Measurements from ENCODE around the gene CEP57. TPM values are rescaled to one million over a fixed set of nuclear protein-coding genes. Genes with fewer than 3 reads are reported as not detected.

CEP57 gene
- total RNA-seq, 2 donors from 2014 or later: 30.4 to 72.8 TPM

DNA sequence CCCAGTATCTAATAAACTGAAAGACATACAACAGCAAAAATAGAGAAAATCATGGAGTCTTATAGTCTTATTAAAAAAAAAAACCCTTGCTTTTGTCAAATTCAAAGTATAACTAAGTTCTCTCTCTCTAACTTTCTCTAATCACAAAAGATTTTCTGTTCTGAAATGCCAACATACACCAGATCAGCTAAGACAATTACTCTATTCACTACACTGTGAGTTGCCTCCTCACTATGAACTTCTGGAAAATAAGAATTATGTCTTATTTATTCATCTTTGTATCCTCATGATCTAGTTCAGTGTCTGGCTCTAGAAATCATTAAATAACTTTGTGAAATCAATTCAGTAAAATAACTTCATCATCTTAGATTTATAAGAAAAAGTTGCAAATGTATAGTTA lies 13.4 kb upstream of the CEP57 start:
- DNase-seq (no peak), ATAC-seq (no peak)
- no peak overlapping the region for H3K4me3 ChIP-seq
- TF ChIP-seq, protein P1, sequence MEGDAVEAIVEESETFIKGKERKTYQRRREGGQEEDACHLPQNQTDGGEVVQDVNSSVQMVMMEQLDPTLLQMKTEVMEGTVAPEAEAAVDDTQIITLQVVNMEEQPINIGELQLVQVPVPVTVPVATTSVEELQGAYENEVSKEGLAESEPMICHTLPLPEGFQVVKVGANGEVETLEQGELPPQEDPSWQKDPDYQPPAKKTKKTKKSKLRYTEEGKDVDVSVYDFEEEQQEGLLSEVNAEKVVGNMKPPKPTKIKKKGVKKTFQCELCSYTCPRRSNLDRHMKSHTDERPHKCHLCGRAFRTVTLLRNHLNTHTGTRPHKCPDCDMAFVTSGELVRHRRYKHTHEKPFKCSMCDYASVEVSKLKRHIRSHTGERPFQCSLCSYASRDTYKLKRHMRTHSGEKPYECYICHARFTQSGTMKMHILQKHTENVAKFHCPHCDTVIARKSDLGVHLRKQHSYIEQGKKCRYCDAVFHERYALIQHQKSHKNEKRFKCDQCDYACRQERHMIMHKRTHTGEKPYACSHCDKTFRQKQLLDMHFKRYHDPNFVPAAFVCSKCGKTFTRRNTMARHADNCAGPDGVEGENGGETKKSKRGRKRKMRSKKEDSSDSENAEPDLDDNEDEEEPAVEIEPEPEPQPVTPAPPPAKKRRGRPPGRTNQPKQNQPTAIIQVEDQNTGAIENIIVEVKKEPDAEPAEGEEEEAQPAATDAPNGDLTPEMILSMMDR (IDR thresholded peaks at IDR 0.05): no peak
- no peak for TF ChIP-seq POLR2A (IDR thresholded peaks at IDR 0.05)
- no peak overlapping the region for H3K27ac ChIP-seq
- H3K27me3 ChIP-seq: no peaks in the 10 kb centered on the region
- intact Hi-C loops (cut with DNase I): no loop called here
- no peaks in the 10 kb centered on the region for H3K4me1 ChIP-seq
- peaks cover 0 to 19% of the 10 kb centered on the region in 2 donors for H3K36me3 ChIP-seq (replicated peaks in 1 of 2; ENCODE audit: insufficient read depth in 1 of 2, low read depth in 2 of 2)
- H3K9me3 ChIP-seq: no peaks in the 10 kb centered on the region

DNA sequence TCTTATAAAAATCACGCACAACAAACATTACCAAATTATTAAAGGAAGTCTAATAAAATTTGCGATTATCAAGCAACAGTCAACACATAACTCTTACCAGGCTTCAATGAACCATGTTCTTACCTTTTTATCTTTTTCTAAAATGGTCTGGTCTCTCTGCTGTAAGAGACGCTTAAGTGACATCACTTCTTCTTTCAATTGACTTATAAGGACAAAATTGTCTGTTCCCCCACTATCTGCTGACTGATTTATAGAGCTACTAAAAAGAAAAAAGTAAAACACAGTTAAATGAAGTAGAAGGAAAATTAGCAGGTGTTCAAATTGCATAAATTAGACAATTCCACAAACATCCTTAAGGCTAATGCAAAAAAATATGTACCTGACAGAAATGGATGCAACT lies 11.6 kb upstream of the CEP57 start:
- H3K36me3 ChIP-seq (replicated peaks in 1 of 2; ENCODE audit: insufficient read depth in 1 of 2, low read depth in 2 of 2): peaks cover 0 to 29% of the 10 kb centered on the region in 2 donors
- no peaks in the 10 kb centered on the region for H3K4me1 ChIP-seq
- H3K4me3 ChIP-seq: no peak overlapping the region
- 86 to 95% methylated on average over 3 of the region's 3 CpGs for WGBS, 2 donors
- DNase-seq: no peak
- H3K27ac ChIP-seq: no peak overlapping the region
- no peaks in the 10 kb centered on the region for H3K27me3 ChIP-seq
- TF ChIP-seq POLR2A (IDR thresholded peaks at IDR 0.05): no peak
- TF ChIP-seq, protein P1 (IDR thresholded peaks at IDR 0.05): no peak
- intact Hi-C loops (cut with DNase I): no loop called here
- ATAC-seq: no peak
- H3K9me3 ChIP-seq: no peaks in the 10 kb centered on the region

DNA sequence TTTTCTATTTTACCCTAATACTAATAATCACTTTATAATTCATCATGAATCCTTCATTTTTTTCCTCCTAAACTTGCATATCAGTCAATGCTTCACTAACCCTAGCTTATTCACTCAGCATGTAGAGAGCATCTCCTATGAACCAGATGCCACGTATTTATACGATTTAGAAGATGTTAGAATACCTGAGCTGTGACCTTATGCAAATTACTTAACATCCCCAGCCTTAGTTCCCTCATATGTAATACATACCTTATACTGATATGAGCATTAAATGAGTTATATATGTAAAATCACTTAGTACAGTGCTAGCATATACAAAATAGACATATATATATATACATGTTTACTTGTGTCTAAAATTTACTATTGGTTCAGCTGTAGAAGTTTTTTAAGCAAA lies 9.8 kb upstream of the CEP57 start:
- Histone ChIP-seq H3K4me1 (no peaks in the 10 kb centered on the region), H3K36me3 (replicated peaks in 1 of 2; ENCODE audit: insufficient read depth in 1 of 2, low read depth in 2 of 2) (peaks cover 0 to 36% of the 10 kb centered on the region in 2 donors), H3K27me3 (no peaks in the 10 kb centered on the region), H3K27ac (no peak overlapping the region), H3K9me3 (no peaks in the 10 kb centered on the region), H3K4me3 (no peak overlapping the region)
- ATAC-seq (no peak), DNase-seq (no peak)
- TF ChIP-seq, protein P1 (IDR thresholded peaks at IDR 0.05): no peak
- no peak for TF ChIP-seq POLR2A (IDR thresholded peaks at IDR 0.05)
- intact Hi-C loops (cut with DNase I): no loop called here
- 85 to 94% methylated on average over 2 of the region's 2 CpGs for WGBS, 2 donors

GRCh38 chr11:95788921-95789505 lies 1.3 kb upstream of the CEP57 start:
- intact Hi-C loops (cut with DNase I): no loop called here
- TF ChIP-seq POLR2A (IDR thresholded peaks at IDR 0.05): no peak
- TF ChIP-seq, protein P1 (IDR thresholded peaks at IDR 0.05): peak in 1 of 7 experiments; percentile 8
- 0 to 2% methylated on average over 11 to 34 of the region's 34 CpGs for WGBS, 2 donors

More at GRCh38 chr11:95788921-95789505, 1.3 kb upstream of the CEP57 start:
- Histone ChIP-seq H3K4me1 (peaks cover 33% of the 10 kb centered on the region), H3K27ac (peak overlapping the region; percentile 97 to 100 (median 98)), H3K27me3 (no peaks in the 10 kb centered on the region), H3K9me3 (no peaks in the 10 kb centered on the region), H3K36me3 (replicated peaks in 1 of 2; ENCODE audit: insufficient read depth in 1 of 2, low read depth in 2 of 2) (peaks cover 0 to 8% of the 10 kb centered on the region in 2 donors), H3K4me3 (peak overlapping the region; percentile 65 to 82)
- ATAC-seq: no peak
- DNase-seq: peak; percentile 5 to 17 (median 12)
